ENCODE data around the gene KIF3A. TPM values are rescaled to one million over a fixed set of nuclear protein-coding genes. Genes with fewer than 3 reads are reported as not detected.

The KIF3A gene
- total RNA-seq, 1 experiment from 2014 or later, result 12.7 TPM

DNA sequence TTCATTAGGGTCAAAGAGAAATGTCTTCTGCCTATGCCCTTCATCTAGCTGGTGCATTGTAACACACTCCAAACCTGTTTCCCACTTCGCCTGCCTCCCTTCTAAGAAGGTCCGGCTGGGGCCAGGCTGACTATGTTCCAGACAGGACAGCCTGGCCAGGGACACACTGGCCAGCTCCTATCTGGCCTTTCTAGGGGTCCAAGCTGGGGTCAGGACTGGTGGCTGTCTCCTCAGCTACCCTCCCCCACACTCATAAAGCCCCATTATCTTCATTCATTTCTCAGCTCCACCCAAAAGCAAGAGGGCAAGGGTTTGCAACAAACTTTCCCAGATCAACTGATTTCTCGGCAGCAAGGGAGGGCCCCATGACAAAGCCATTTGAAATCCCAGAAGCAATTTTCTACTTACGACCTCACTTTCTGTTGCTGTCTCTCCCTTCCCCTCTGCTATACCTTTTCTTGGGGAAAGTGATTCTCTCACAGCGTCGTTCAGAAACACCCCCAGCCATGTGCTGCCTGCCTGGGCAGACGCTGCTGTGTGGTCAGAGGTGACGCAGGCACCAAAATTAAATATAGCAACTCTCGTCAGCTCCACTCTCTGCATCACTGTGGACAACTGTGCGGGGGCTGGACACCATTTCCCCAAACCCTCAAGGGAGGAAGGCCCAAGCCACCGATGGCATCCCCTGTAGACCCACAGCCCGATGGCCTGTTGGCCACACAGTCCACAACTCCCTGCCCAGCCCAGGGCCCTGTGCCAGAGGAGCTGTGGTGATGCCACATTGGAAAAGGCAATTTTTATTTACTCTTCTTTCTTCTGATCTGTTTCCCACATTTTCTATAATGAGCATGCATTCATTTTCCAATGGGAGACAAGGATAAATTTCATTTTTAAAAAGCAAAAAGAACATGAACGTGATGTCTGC, 73.3 kb downstream of the KIF3A start:
- BruUV-seq (replicated peaks), result no TSS peak
- no peaks in the 10 kb centered on the region for H3K79me2 ChIP-seq (ENCODE audit: insufficient read depth, low read length)
- no peak overlapping the region for H3K9ac ChIP-seq (ENCODE audit: low read length)
- H3K4me3 ChIP-seq (replicated peaks in 1 of 2; ENCODE audit: low read depth in 1 of 2, low read length in 2 of 2), result no peak overlapping the region
- H3K9me3 ChIP-seq (ENCODE audit: control insufficient read depth in 1 of 2, insufficient read depth in 1 of 2, low read depth in 1 of 2, low read length in 2 of 2), result no peaks in the 10 kb centered on the region
- no peak overlapping the region for H3K4me2 ChIP-seq (ENCODE audit: low read length)
- ATAC-seq (no peak), DNase-seq (ENCODE audit: low read depth, low spot score) (no peak)
- no peak for TF ChIP-seq YY1 (IDR thresholded peaks at IDR 0.05; ENCODE audit: extremely low read depth, insufficient replicate concordance, low read depth, low read length)
- ChIA-PET CTCF (no interaction called here), RAD21 (ENCODE audit: low non-redundant PET in 1 of 2, low total read pairs in 2 of 2, uncharacterized antibody in 2 of 2, unreplicated experiment in 2 of 2) (no interaction called here), POLR2A (no interaction called here)
- no peaks in the 10 kb centered on the region for H3K27me3 ChIP-seq (ENCODE audit: insufficient read depth, low read length)
- H3K27ac ChIP-seq (ENCODE audit: low read depth, low read length), result no peak overlapping the region
- no peaks in the 10 kb centered on the region for H3K9me2 ChIP-seq (ENCODE audit: insufficient read depth)
- no peaks in the 10 kb centered on the region for H4K20me1 ChIP-seq (ENCODE audit: insufficient read depth)
- H2AFZ ChIP-seq (ENCODE audit: low read depth, low read length, poor library complexity, severe bottlenecking), result no peak overlapping the region
- intact Hi-C loops (cut with micrococcal nuclease), result no loop called here
- H3K4me1 ChIP-seq (ENCODE audit: control insufficient read depth in 1 of 2, insufficient read depth in 2 of 2, low read length in 2 of 2), result peaks cover 0 to 13% of the 10 kb centered on the region in 2 experiments; a peak in 1 of 4 replicates
- no peaks in the 10 kb centered on the region for H3K36me3 ChIP-seq (ENCODE audit: control insufficient read depth in 1 of 2, insufficient read depth in 2 of 2, low read length in 2 of 2)

DNA sequence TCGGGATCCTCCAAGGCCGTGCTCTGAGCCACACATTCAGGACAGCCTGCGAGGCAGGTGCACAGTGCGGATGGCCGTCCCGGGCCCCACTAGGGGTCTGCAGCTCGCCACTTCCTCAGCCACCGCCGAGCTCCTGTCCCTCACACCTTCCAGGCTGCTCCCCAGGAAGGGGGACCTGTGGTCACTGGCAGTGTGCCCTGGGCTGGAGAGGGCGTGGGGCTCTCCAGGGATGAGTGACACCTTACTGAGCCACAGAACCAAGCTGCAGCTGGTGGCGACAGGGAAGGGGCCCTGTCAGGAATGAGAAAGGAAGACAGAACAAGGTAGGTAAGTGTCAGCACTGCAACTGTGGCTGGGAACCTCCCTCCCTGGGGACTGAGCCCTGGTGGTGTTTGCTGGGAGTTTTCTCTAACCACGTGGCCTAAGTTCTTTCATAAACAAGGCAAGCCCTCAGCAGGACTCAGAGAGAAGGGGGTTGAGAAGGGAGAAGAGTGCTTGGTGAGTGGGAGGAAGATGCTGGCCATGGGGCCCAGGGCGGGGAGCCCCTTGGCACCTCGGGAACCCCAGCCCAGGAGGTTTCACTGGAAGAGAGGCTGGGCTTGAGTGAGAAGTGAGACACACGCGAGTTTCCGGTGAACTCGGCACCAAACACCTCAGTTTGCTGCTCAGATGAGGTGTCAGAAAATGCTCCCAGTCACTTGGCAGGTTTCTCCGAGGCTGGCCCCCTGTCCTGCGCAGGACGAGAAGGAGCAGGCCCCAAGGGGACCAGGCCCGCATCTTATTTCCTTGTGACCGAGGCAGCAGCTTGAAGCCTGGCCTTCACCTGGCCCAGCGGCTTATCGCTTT, 74.2 kb downstream of the KIF3A start:
- ATAC-seq, result peak; percentile 35
- H3K9me3 ChIP-seq (ENCODE audit: control insufficient read depth in 1 of 2, insufficient read depth in 1 of 2, low read depth in 1 of 2, low read length in 2 of 2), result no peaks in the 10 kb centered on the region
- H3K27ac ChIP-seq (ENCODE audit: low read depth, low read length), result no peak overlapping the region
- ChIA-PET POLR2A (no interaction called here), RAD21 (ENCODE audit: low non-redundant PET in 1 of 2, low total read pairs in 2 of 2, uncharacterized antibody in 2 of 2, unreplicated experiment in 2 of 2) (no interaction called here), CTCF (no interaction called here)
- H3K79me2 ChIP-seq (ENCODE audit: insufficient read depth, low read length), result no peaks in the 10 kb centered on the region
- DNase-seq (ENCODE audit: low read depth, low spot score), result no peak
- no TSS peak for BruUV-seq (replicated peaks)
- peaks cover 0 to 13% of the 10 kb centered on the region in 2 experiments; a peak in 1 of 4 replicates for H3K4me1 ChIP-seq (ENCODE audit: control insufficient read depth in 1 of 2, insufficient read depth in 2 of 2, low read length in 2 of 2)
- H3K27me3 ChIP-seq (ENCODE audit: insufficient read depth, low read length), result no peaks in the 10 kb centered on the region
- no peaks in the 10 kb centered on the region for H3K36me3 ChIP-seq (ENCODE audit: control insufficient read depth in 1 of 2, insufficient read depth in 2 of 2, low read length in 2 of 2)
- no peak overlapping the region for H3K4me2 ChIP-seq (ENCODE audit: low read length)
- TF ChIP-seq, protein P1, sequence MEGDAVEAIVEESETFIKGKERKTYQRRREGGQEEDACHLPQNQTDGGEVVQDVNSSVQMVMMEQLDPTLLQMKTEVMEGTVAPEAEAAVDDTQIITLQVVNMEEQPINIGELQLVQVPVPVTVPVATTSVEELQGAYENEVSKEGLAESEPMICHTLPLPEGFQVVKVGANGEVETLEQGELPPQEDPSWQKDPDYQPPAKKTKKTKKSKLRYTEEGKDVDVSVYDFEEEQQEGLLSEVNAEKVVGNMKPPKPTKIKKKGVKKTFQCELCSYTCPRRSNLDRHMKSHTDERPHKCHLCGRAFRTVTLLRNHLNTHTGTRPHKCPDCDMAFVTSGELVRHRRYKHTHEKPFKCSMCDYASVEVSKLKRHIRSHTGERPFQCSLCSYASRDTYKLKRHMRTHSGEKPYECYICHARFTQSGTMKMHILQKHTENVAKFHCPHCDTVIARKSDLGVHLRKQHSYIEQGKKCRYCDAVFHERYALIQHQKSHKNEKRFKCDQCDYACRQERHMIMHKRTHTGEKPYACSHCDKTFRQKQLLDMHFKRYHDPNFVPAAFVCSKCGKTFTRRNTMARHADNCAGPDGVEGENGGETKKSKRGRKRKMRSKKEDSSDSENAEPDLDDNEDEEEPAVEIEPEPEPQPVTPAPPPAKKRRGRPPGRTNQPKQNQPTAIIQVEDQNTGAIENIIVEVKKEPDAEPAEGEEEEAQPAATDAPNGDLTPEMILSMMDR (IDR thresholded peaks at IDR 0.05 in 2 of 3, conservative IDR thresholded peaks at IDR 0.05 in 1 of 3; ENCODE audit: borderline replicate concordance in 1 of 3, insufficient read depth in 1 of 3, low read depth in 2 of 3, low read length in 2 of 3), result no peak
- TF ChIP-seq ZFX (IDR thresholded peaks at IDR 0.05) (no peak), EZH2phosphoT487 (IDR thresholded peaks at IDR 0.05; ENCODE audit: borderline replicate concordance) (no peak), EGR1 (IDR thresholded peaks at IDR 0.05; ENCODE audit: low read depth) (no peak), POLR2AphosphoS5 (IDR thresholded peaks at IDR 0.05; ENCODE audit: low read depth, low read length) (no peak), TCF7L2 (IDR thresholded peaks at IDR 0.05; ENCODE audit: borderline replicate concordance, extremely low read depth, insufficient read depth, insufficient read length) (no peak)
- TF ChIP-seq, protein P2, sequence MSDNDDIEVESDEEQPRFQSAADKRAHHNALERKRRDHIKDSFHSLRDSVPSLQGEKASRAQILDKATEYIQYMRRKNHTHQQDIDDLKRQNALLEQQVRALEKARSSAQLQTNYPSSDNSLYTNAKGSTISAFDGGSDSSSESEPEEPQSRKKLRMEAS (IDR thresholded peaks at IDR 0.05), result no peak
- TF ChIP-seq, protein P3, sequence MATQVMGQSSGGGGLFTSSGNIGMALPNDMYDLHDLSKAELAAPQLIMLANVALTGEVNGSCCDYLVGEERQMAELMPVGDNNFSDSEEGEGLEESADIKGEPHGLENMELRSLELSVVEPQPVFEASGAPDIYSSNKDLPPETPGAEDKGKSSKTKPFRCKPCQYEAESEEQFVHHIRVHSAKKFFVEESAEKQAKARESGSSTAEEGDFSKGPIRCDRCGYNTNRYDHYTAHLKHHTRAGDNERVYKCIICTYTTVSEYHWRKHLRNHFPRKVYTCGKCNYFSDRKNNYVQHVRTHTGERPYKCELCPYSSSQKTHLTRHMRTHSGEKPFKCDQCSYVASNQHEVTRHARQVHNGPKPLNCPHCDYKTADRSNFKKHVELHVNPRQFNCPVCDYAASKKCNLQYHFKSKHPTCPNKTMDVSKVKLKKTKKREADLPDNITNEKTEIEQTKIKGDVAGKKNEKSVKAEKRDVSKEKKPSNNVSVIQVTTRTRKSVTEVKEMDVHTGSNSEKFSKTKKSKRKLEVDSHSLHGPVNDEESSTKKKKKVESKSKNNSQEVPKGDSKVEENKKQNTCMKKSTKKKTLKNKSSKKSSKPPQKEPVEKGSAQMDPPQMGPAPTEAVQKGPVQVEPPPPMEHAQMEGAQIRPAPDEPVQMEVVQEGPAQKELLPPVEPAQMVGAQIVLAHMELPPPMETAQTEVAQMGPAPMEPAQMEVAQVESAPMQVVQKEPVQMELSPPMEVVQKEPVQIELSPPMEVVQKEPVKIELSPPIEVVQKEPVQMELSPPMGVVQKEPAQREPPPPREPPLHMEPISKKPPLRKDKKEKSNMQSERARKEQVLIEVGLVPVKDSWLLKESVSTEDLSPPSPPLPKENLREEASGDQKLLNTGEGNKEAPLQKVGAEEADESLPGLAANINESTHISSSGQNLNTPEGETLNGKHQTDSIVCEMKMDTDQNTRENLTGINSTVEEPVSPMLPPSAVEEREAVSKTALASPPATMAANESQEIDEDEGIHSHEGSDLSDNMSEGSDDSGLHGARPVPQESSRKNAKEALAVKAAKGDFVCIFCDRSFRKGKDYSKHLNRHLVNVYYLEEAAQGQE (IDR thresholded peaks at IDR 0.05; ENCODE audit: low read depth), result no peak
- no peaks in the 10 kb centered on the region for H3K9me2 ChIP-seq (ENCODE audit: insufficient read depth)
- H3K4me3 ChIP-seq (replicated peaks in 1 of 2; ENCODE audit: low read depth in 1 of 2, low read length in 2 of 2), result no peak overlapping the region
- H3K9ac ChIP-seq (ENCODE audit: low read length), result no peak overlapping the region
- no peak overlapping the region for H2AFZ ChIP-seq (ENCODE audit: low read depth, low read length, poor library complexity, severe bottlenecking)
- H4K20me1 ChIP-seq (ENCODE audit: insufficient read depth), result no peaks in the 10 kb centered on the region
- intact Hi-C loops (cut with micrococcal nuclease), result no loop called here
